ENCODE measurements around the gene GABRR1. TPM values are rescaled to one million over a fixed set of nuclear protein-coding genes. Genes with fewer than 3 reads are reported as not detected.

GABRR1 gene
- total RNA-seq, 3 donors from 2014 or later, result not detected

GRCh38 chr6:89251976-89252375, 34.8 kb upstream of the GABRR1 start:
- Histone ChIP-seq H3K4me3 (no peak overlapping the region), H3K9me3 (no peaks in the 10 kb centered on the region), H3K27ac (no peak overlapping the region), H3K36me3 (no peaks in the 10 kb centered on the region), H3K4me1 (no peaks in the 10 kb centered on the region), H3K27me3 (no peaks in the 10 kb centered on the region)
- TF ChIP-seq CTCF (IDR thresholded peaks at IDR 0.05), result no peak
- TF ChIP-seq POLR2A (IDR thresholded peaks at IDR 0.05), result no peak
- TF ChIP-seq POLR2AphosphoS5 (IDR thresholded peaks at IDR 0.05), result no peak
- DNase-seq (ENCODE audit: low spot score in 2 of 2), result no peak
- intact Hi-C loops (cut with DNase I; ENCODE audit: low total_unique reads), result no loop called here

- H3K27ac ChIP-seq, result no peak overlapping the region
- H3K36me3 ChIP-seq, result no peaks in the 10 kb centered on the region
- intact Hi-C loops (cut with DNase I; ENCODE audit: low total_unique reads), result no loop called here
- H3K27me3 ChIP-seq, result no peaks in the 10 kb centered on the region
- TF ChIP-seq POLR2A (IDR thresholded peaks at IDR 0.05) (no peak), POLR2AphosphoS5 (IDR thresholded peaks at IDR 0.05) (no peak), CTCF (IDR thresholded peaks at IDR 0.05) (no peak)
- no peak for DNase-seq (ENCODE audit: low spot score in 2 of 2)
- no peak overlapping the region for H3K4me3 ChIP-seq
- no peaks in the 10 kb centered on the region for H3K4me1 ChIP-seq
- H3K9me3 ChIP-seq, result no peaks in the 10 kb centered on the region
Measured at GRCh38 chr6:89251170-89251569, 34.0 kb upstream of the GABRR1 start.

DNA sequence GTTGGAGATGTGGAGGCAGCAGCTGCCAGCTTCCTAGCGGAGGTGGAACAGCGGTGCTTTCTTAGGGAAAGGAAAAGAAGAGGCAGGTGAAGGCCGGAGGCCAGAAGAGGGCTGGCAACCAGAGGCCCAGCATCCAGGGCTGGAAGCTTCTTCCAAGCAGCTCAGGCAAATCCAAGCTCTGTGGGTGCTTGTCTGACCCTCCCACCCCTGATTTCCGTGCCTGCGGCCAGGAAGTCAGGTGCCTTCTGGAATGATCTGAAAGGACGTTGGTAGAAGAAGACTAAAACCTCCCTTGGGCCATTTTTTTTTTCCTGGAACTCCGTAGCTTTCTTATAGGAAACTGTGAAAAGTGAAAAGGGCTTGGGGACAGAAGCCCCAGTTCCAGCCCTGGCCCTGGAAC, 33.1 kb upstream of the GABRR1 start:
- intact Hi-C loops (cut with DNase I; ENCODE audit: low total_unique reads), result no loop called here
- no peak overlapping the region for H3K27ac ChIP-seq
- no peak for TF ChIP-seq POLR2A (IDR thresholded peaks at IDR 0.05)
- no peak for TF ChIP-seq POLR2AphosphoS5 (IDR thresholded peaks at IDR 0.05)
- TF ChIP-seq CTCF (IDR thresholded peaks at IDR 0.05), result no peak
- no peaks in the 10 kb centered on the region for H3K9me3 ChIP-seq
- no peak for DNase-seq (ENCODE audit: low spot score in 2 of 2)
- no peaks in the 10 kb centered on the region for H3K4me1 ChIP-seq
- H3K36me3 ChIP-seq, result no peaks in the 10 kb centered on the region
- H3K4me3 ChIP-seq, result no peak overlapping the region
- H3K27me3 ChIP-seq, result no peaks in the 10 kb centered on the region

DNA sequence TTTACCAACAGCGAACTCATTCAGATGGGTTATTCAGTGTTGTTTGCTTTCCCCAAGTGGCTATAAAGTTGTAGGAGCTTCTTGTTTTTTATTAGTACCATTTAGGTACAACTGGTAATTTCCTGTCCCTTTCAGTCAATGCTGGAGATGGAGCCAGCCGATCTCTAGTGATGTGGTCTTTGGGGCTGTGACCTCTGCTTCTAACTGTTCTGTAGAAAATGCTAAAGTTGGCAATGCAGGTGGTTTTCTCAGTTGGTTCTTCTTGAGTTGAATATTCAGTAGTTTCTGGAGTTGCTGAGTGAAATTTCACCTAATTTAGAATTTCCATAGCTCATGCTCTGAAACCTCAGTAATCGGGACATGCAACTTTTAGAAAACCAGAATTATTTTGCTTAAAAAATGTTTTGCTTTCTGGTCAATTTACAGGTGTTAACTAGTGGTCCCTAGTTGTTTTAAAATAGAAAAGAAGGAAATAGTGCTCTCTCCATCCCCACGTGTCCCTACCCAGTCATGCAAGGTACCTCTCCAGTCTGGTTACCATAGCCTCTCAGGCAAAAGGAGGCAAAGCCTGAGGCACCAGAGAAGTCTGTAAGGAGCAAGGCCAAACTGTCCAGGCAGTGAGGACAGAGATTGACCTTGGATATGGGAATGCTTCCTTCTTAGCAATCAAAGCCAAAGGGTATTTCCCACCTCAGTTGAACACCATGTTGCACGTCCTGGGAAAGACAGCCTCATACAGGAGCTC, 27.3 kb upstream of the GABRR1 start:
- intact Hi-C loops (cut with DNase I; ENCODE audit: low total_unique reads), result loop anchor here (10.0 kb wide), 1 partner anchor 260 kb away; no protein-coding TSS in a partner anchor
- H3K4me1 ChIP-seq, result no peaks in the 10 kb centered on the region
- no peak for DNase-seq (ENCODE audit: low spot score in 2 of 2)

More for the DNA sequence above, 27.3 kb upstream of the GABRR1 start:
- TF ChIP-seq POLR2AphosphoS5 (IDR thresholded peaks at IDR 0.05) (no peak), POLR2A (IDR thresholded peaks at IDR 0.05) (no peak), CTCF (IDR thresholded peaks at IDR 0.05) (no peak)
- H3K27me3 ChIP-seq, result no peaks in the 10 kb centered on the region
- H3K36me3 ChIP-seq, result no peaks in the 10 kb centered on the region
- H3K9me3 ChIP-seq, result no peaks in the 10 kb centered on the region
- no peak overlapping the region for H3K27ac ChIP-seq
- H3K4me3 ChIP-seq, result no peak overlapping the region

All from breast epithelium (tissue), 4 donors.